GM19397 (cell line): Measurements from ENCODE around the gene RNF11.

Experiments used
- ATAC-seq: cut with Tn5 transposase; IDR thresholded peaks from one replicate; pipeline ENCODE4 v1.9.1; 2021; ENCODE audit warnings: mild to moderate bottlenecking, moderate library complexity; ENCODE audit not compliant: unreplicated experiment

Gene RNF11

GRCh38 chr1:51263147-51263877 lies 27.2 kb downstream of the RNF11 start:
- no peak for ATAC-seq

- ATAC-seq: no peak
Observed at GRCh38 chr1:51264451-51264850, 28.4 kb downstream of the RNF11 start.

GRCh38 chr1:51265618-51266017 lies 29.5 kb downstream of the RNF11 start:
- ATAC-seq: no peak

- no peak for ATAC-seq
Observed at GRCh38 chr1:51266181-51266580, 30.1 kb downstream of the RNF11 start.

GRCh38 chr1:51266791-51267190 lies 30.7 kb downstream of the RNF11 start:
- no peak for ATAC-seq

GRCh38 chr1:51268634-51269033 lies 32.6 kb downstream of the RNF11 start:
- ATAC-seq: no peak

- ATAC-seq: no peak
Observed at GRCh38 chr1:51270751-51271150, 34.7 kb downstream of the RNF11 start.

GRCh38 chr1:51272916-51273315 lies 36.8 kb downstream of the RNF11 start:
- no peak for ATAC-seq

- ATAC-seq: no peak
Observed at GRCh38 chr1:51274676-51275075, 38.6 kb downstream of the RNF11 start.

GRCh38 chr1:51276286-51276685 lies 40.2 kb downstream of the RNF11 start:
- no peak for ATAC-seq

GRCh38 chr1:51280321-51280978 lies 44.4 kb downstream of the RNF11 start:
- no peak for ATAC-seq

GRCh38 chr1:51281807-51282206 lies 45.7 kb downstream of the RNF11 start:
- ATAC-seq: no peak

- no peak for ATAC-seq
Observed at GRCh38 chr1:51282605-51283004, 46.5 kb downstream of the RNF11 start.

- ATAC-seq: no peak
Observed at GRCh38 chr1:51283979-51284378, 47.9 kb downstream of the RNF11 start.

GRCh38 chr1:51284487-51284954 lies 48.4 kb downstream of the RNF11 start:
- peak; percentile 30 for ATAC-seq

GRCh38 chr1:51285055-51285454 lies 49.0 kb downstream of the RNF11 start:
- peak; percentile 77 for ATAC-seq

GRCh38 chr1:51287966-51288365 lies 51.9 kb downstream of the RNF11 start:
- ATAC-seq: no peak

- ATAC-seq: no peak
Observed at GRCh38 chr1:51288578-51288977, 52.5 kb downstream of the RNF11 start.

- ATAC-seq: no peak
Observed at GRCh38 chr1:51289676-51290488, 53.8 kb downstream of the RNF11 start.

GRCh38 chr1:51290489-51290847 lies 54.4 kb downstream of the RNF11 start:
- no peak for ATAC-seq

GRCh38 chr1:51293898-51294515 lies 57.9 kb downstream of the RNF11 start:
- no peak for ATAC-seq
